Measurements from ENCODE around the gene SYTL2. TPM values are rescaled to one million over a fixed set of nuclear protein-coding genes. Genes with fewer than 3 reads are reported as not detected.
A peak's percentile ranks its signal among the peaks of the same experiment; 100 is the strongest.

Gene SYTL2
- total RNA-seq, 2 donors from 2014 or later: 10.5 to 12.1 TPM

- Mint-ChIP-seq H3K4me3 (no peak overlapping the region), H3K4me1 (peaks cover 24% of the 10 kb centered on the region), H3K27ac (no peak overlapping the region), H3K36me3 (ENCODE audit: low read depth) (no peaks in the 10 kb centered on the region), H3K27me3 (no peaks in the 10 kb centered on the region), H3K9me3 (no peaks in the 10 kb centered on the region)
- ATAC-seq (replicated peaks): no peak
These were observed 41.2 kb downstream of the SYTL2 start for GRCh38 chr11:85769771-85770170.

GRCh38 chr11:85768473-85769146 lies 42.3 kb downstream of the SYTL2 start:
- Mint-ChIP-seq H3K27ac (peak overlapping the region; percentile 32), H3K9me3 (no peaks in the 10 kb centered on the region), H3K36me3 (ENCODE audit: low read depth) (no peaks in the 10 kb centered on the region), H3K4me3 (peak overlapping the region; percentile 40), H3K4me1 (peaks cover 28% of the 10 kb centered on the region), H3K27me3 (no peaks in the 10 kb centered on the region)
- peak; percentile 93 for ATAC-seq (replicated peaks)

- peak overlapping the region; percentile 32 for H3K27ac Mint-ChIP-seq
- no peaks in the 10 kb centered on the region for H3K27me3 Mint-ChIP-seq
- ATAC-seq (replicated peaks): no peak
- H3K9me3 Mint-ChIP-seq: no peaks in the 10 kb centered on the region
- H3K4me3 Mint-ChIP-seq: peak overlapping the region; percentile 40
- no peaks in the 10 kb centered on the region for H3K36me3 Mint-ChIP-seq (ENCODE audit: low read depth)
- peaks cover 30% of the 10 kb centered on the region for H3K4me1 Mint-ChIP-seq
These were observed 43.5 kb downstream of the SYTL2 start for GRCh38 chr11:85767246-85767945.

GRCh38 chr11:85766721-85767161 lies 44.2 kb downstream of the SYTL2 start:
- Mint-ChIP-seq H3K36me3 (ENCODE audit: low read depth) (no peaks in the 10 kb centered on the region), H3K9me3 (no peaks in the 10 kb centered on the region), H3K4me1 (peaks cover 31% of the 10 kb centered on the region), H3K4me3 (no peak overlapping the region), H3K27me3 (no peaks in the 10 kb centered on the region), H3K27ac (no peak overlapping the region)
- no peak for ATAC-seq (replicated peaks)

- Mint-ChIP-seq H3K27me3 (no peaks in the 10 kb centered on the region), H3K27ac (no peak overlapping the region), H3K4me3 (no peak overlapping the region), H3K4me1 (peaks cover 38% of the 10 kb centered on the region), H3K36me3 (ENCODE audit: low read depth) (no peaks in the 10 kb centered on the region), H3K9me3 (no peaks in the 10 kb centered on the region)
- no peak for ATAC-seq (replicated peaks)
These were observed 46.1 kb downstream of the SYTL2 start for GRCh38 chr11:85764796-85765195.

GRCh38 chr11:85762226-85762625 lies 48.7 kb downstream of the SYTL2 start:
- ATAC-seq (replicated peaks): no peak
- Mint-ChIP-seq H3K4me1 (peaks cover 39% of the 10 kb centered on the region), H3K27ac (no peak overlapping the region), H3K27me3 (no peaks in the 10 kb centered on the region), H3K36me3 (ENCODE audit: low read depth) (no peaks in the 10 kb centered on the region), H3K4me3 (no peak overlapping the region), H3K9me3 (no peaks in the 10 kb centered on the region)

GRCh38 chr11:85759915-85760314 lies 51.0 kb downstream of the SYTL2 start:
- Mint-ChIP-seq H3K4me3 (no peak overlapping the region), H3K9me3 (no peaks in the 10 kb centered on the region), H3K4me1 (peaks cover 53% of the 10 kb centered on the region), H3K27ac (no peak overlapping the region), H3K36me3 (ENCODE audit: low read depth) (no peaks in the 10 kb centered on the region), H3K27me3 (no peaks in the 10 kb centered on the region)
- no peak for ATAC-seq (replicated peaks)

DNA sequence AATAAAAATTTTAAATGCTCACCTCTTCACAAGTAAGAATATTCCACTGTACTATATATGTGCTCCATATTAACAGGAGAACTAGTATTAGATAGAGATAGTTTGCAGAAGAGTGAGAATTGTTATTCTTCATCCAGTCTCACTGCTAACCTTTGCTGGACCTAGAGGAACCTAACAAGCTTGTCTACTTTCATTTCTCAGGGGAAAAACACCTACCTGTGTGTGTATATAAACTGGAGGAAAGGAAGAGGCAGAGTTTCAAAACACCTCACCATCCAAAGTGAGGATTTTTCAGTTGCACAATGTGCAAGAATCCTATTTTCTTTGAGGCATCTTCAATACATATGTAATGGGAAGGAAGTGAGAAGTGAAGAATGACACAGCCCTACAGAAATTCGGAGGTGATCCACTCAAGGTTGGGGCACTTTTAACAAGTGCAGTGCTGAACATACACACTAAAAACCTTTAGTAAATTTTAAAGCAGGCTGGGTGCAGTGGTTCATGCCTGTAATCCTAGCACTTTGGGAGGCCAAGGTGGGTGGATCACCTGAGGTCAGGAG lies 52.4 kb downstream of the SYTL2 start:
- no peaks in the 10 kb centered on the region for H3K36me3 Mint-ChIP-seq (ENCODE audit: low read depth)
- peak overlapping the region; percentile 29 for H3K27ac Mint-ChIP-seq
- no peaks in the 10 kb centered on the region for H3K27me3 Mint-ChIP-seq
- peaks cover 47% of the 10 kb centered on the region for H3K4me1 Mint-ChIP-seq
- ATAC-seq (replicated peaks): peak; percentile 71
- H3K4me3 Mint-ChIP-seq: peak overlapping the region; percentile 54
- no peaks in the 10 kb centered on the region for H3K9me3 Mint-ChIP-seq

DNA sequence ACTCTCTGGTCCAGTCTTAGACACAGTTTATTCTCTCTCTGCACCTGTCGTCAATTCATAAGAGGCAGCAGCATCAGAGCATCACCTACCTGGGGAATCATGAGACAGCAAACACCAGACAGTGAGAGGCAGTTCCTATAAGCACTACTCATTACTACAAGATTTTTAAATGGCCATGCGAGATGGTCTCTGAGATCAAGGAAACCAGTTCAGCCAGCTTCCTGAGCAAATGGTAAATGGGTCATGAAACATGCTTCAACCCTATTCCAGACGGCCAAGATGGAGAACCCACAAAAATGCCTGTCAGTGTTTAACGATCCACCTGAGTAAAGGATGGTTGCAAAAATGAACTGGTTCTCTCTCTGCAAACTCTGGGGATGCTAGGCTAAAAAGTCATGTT lies 52.9 kb downstream of the SYTL2 start:
- Mint-ChIP-seq H3K9me3 (no peaks in the 10 kb centered on the region), H3K27me3 (no peaks in the 10 kb centered on the region), H3K27ac (peak overlapping the region; percentile 29), H3K4me3 (peak overlapping the region; percentile 54), H3K36me3 (ENCODE audit: low read depth) (peaks cover 2% of the 10 kb centered on the region), H3K4me1 (peaks cover 52% of the 10 kb centered on the region)
- no peak for ATAC-seq (replicated peaks)

- peak; percentile 10 for ATAC-seq (replicated peaks)
- peak overlapping the region; percentile 60 for H3K4me3 Mint-ChIP-seq
- H3K9me3 Mint-ChIP-seq: no peaks in the 10 kb centered on the region
- H3K36me3 Mint-ChIP-seq (ENCODE audit: low read depth): peaks cover 9% of the 10 kb centered on the region
- H3K27ac Mint-ChIP-seq: peak overlapping the region; percentile 45
- peaks cover 60% of the 10 kb centered on the region for H3K4me1 Mint-ChIP-seq
- no peaks in the 10 kb centered on the region for H3K27me3 Mint-ChIP-seq
These were observed 54.3 kb downstream of the SYTL2 start for GRCh38 chr11:85756401-85757200.

DNA sequence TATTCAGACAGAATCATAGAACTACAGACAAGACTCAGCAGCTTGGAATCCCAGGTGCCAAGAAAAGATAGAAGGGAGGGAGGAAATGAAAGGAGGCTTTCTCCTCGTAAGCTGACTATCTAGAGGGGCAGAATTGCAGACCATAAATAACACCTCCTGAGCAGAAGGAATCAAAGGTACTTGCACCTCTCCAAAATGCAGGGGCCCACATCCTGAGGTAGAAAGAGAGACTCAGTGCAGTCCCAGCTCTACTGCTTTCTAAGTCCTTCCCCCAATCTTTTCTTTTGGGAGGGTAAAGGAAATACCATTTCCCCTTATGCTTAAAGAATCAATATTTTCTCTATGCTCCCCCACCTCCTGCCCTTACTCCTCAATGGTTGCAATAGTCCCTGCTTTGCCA lies 55.2 kb downstream of the SYTL2 start:
- H3K27me3 Mint-ChIP-seq: no peaks in the 10 kb centered on the region

DNA sequence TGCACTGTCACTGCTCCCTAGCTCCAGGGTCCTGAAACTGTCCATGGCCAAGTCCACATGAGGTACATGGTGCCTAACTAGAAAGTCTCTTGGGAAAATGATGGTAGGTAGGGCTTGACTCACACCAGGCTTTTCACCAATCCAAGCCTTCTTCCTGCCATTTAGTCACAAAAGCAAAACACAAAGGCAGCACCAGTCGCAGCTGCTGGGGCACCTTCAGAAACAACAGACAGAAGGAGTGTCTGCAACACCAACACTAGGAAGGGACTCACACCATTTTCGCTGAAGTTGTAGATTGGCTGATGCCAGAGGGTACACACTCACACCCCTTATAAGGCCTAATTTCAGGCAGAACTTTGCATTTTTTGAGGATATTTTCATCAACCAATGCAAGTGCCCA lies 55.7 kb downstream of the SYTL2 start:
- Mint-ChIP-seq H3K27ac (peak overlapping the region; percentile 63), H3K9me3 (no peaks in the 10 kb centered on the region), H3K27me3 (no peaks in the 10 kb centered on the region), H3K4me3 (peak overlapping the region; percentile 60), H3K4me1 (peaks cover 71% of the 10 kb centered on the region), H3K36me3 (ENCODE audit: low read depth) (peaks cover 9% of the 10 kb centered on the region)
- ATAC-seq (replicated peaks): no peak

More for the DNA sequence above, 55.2 kb downstream of the SYTL2 start:
- peaks cover 69% of the 10 kb centered on the region for H3K4me1 Mint-ChIP-seq
- peak overlapping the region; percentile 63 for H3K27ac Mint-ChIP-seq
- no peak for ATAC-seq (replicated peaks)
- H3K36me3 Mint-ChIP-seq (ENCODE audit: low read depth): peaks cover 9% of the 10 kb centered on the region
- peak overlapping the region; percentile 60 for H3K4me3 Mint-ChIP-seq
- H3K9me3 Mint-ChIP-seq: no peaks in the 10 kb centered on the region

GRCh38 chr11:85752890-85753581 lies 57.9 kb downstream of the SYTL2 start:
- H3K36me3 Mint-ChIP-seq (ENCODE audit: low read depth): peaks cover 9% of the 10 kb centered on the region

More at GRCh38 chr11:85752890-85753581, 57.9 kb downstream of the SYTL2 start:
- peak overlapping the region; percentile 85 for H3K4me3 Mint-ChIP-seq
- H3K9me3 Mint-ChIP-seq: no peaks in the 10 kb centered on the region
- ATAC-seq (replicated peaks): peak; percentile 90
- H3K27me3 Mint-ChIP-seq: no peaks in the 10 kb centered on the region
- H3K27ac Mint-ChIP-seq: peak overlapping the region; percentile 97
- H3K4me1 Mint-ChIP-seq: peaks cover 74% of the 10 kb centered on the region

Data from activated T-helper 17 cell treated with anti-CD3 and anti-CD28 coated beads, Interleukin-2, amount 50 U/mL, for 72 hours (primary cell).